NCI-H748 (cell line): Measurements from ENCODE around the gene PPP1R11.
A peak's percentile ranks its signal among the peaks of the same experiment; 100 is the strongest.
"Not testable (repeated sequence)": the region's sequence is repeated elsewhere in the genome, so short reads cannot be mapped to it uniquely, and the experiment has no call there.

ENCODE experiments used
- DNase-seq: peaks from one replicate; lab custom pipeline; 2025; ENCODE audit not compliant: unreplicated experiment; lab: John Stamatoyannopoulos, UW

Gene PPP1R11

GRCh38 chr6:30066577-30067459 is at the start of gene PPP1R11:
Gene PPP1R11 (plus strand): TSS chr6:30067198. CDS start chr6:30067411, 213 bp downstream.
- DNase-seq = peak; percentile 100

GRCh38 chr6:30019819-30020218 is 47.2 kb upstream of the PPP1R11 start:
- DNase-seq = no peak

- no peak for DNase-seq
Observed at GRCh38 chr6:30020626-30021025, 46.4 kb upstream of the PPP1R11 start.

GRCh38 chr6:30022189-30022588 is 44.8 kb upstream of the PPP1R11 start:
- no peak for DNase-seq

- DNase-seq = not testable (repeated sequence)
Observed at GRCh38 chr6:30022712-30023111, 44.3 kb upstream of the PPP1R11 start.

GRCh38 chr6:30025186-30025585 is 41.8 kb upstream of the PPP1R11 start:
- no peak for DNase-seq

GRCh38 chr6:30029588-30029987 is 37.4 kb upstream of the PPP1R11 start:
- no peak for DNase-seq

GRCh38 chr6:30031381-30031780 is 35.6 kb upstream of the PPP1R11 start:
- DNase-seq = no peak

GRCh38 chr6:30033440-30033839 is 33.6 kb upstream of the PPP1R11 start:
- not testable (repeated sequence) for DNase-seq

- DNase-seq = no peak
Observed at GRCh38 chr6:30035784-30036183, 31.2 kb upstream of the PPP1R11 start.

GRCh38 chr6:30037182-30037788 is 29.7 kb upstream of the PPP1R11 start:
- DNase-seq = no peak

- DNase-seq = no peak
Observed at GRCh38 chr6:30041221-30041620, 25.8 kb upstream of the PPP1R11 start.

- DNase-seq = no peak
Observed at GRCh38 chr6:30041821-30042220, 25.2 kb upstream of the PPP1R11 start.

- DNase-seq = no peak
Observed at GRCh38 chr6:30042476-30042875, 24.5 kb upstream of the PPP1R11 start.

GRCh38 chr6:30042914-30043313 is 24.1 kb upstream of the PPP1R11 start:
- DNase-seq = no peak

GRCh38 chr6:30043744-30044143 is 23.3 kb upstream of the PPP1R11 start:
- DNase-seq = no peak

- no peak for DNase-seq
Observed at GRCh38 chr6:30044630-30045029, 22.4 kb upstream of the PPP1R11 start.

- no peak for DNase-seq
Observed at GRCh38 chr6:30047220-30047619, 19.8 kb upstream of the PPP1R11 start.

- DNase-seq = no peak
Observed at GRCh38 chr6:30053682-30054081, 13.3 kb upstream of the PPP1R11 start.

- DNase-seq = no peak
Observed at GRCh38 chr6:30055513-30055912, 11.5 kb upstream of the PPP1R11 start.

GRCh38 chr6:30060606-30061091 is 6.3 kb upstream of the PPP1R11 start:
- DNase-seq = peak; percentile 48
